Ovary (tissue), 3 donors: ENCODE data around the gene HADHA.

ENCODE experiments used
- POLR2A ChIP-seq: fragments of 450-650 bp; IDR thresholded peaks from one replicate; pipeline ENCODE4 v1.6.1; 2017; ENCODE audit warnings: antibody characterized with exemption, mild to moderate bottlenecking, moderate library complexity
- TF ChIP-seq, protein P1 (sequence below), 3 donors: fragments of 450-650 bp in 2 of 3; fragments of 200-600 bp in 1 of 3; IDR thresholded peaks; one replicate each; pipeline versions ENCODE4 v1.5.1 to v1.8.0; 2016 to 2022; ENCODE audit warnings: antibody characterized with exemption in 3 of 3, mild to moderate bottlenecking in 1 of 3
- donor health status: DM: no; HTN: no; CAD: no.

DNA sequence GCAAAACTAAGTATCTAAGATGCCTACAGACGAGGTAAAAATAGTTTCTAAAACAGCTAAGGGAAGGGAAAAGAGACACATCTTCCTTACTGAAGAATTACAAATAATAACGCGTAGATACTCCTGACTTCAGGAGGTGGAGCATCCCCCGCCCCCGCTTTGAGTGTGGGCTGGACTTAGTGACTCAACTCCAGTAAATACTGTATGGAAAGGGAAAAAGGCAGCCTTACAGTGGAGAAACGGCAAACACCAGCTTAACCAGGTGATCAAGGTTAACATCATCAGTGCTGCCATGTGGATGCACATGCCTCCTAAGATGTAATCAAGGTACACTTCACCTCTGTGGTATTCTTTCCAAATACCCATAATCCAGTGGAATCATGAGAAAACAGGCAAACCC is 48.2 kb upstream of the HADHA start:
- TF ChIP-seq, protein P1, sequence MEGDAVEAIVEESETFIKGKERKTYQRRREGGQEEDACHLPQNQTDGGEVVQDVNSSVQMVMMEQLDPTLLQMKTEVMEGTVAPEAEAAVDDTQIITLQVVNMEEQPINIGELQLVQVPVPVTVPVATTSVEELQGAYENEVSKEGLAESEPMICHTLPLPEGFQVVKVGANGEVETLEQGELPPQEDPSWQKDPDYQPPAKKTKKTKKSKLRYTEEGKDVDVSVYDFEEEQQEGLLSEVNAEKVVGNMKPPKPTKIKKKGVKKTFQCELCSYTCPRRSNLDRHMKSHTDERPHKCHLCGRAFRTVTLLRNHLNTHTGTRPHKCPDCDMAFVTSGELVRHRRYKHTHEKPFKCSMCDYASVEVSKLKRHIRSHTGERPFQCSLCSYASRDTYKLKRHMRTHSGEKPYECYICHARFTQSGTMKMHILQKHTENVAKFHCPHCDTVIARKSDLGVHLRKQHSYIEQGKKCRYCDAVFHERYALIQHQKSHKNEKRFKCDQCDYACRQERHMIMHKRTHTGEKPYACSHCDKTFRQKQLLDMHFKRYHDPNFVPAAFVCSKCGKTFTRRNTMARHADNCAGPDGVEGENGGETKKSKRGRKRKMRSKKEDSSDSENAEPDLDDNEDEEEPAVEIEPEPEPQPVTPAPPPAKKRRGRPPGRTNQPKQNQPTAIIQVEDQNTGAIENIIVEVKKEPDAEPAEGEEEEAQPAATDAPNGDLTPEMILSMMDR (IDR thresholded peaks at IDR 0.05), result no peak
- TF ChIP-seq POLR2A, result no peak
